Liver (tissue), 9 donors: ENCODE results near the gene PDCL2. TPM values are rescaled to one million over a fixed set of nuclear protein-coding genes. Genes with fewer than 3 reads are reported as not detected.
A peak's percentile ranks its signal among the peaks of the same experiment; 100 is the strongest.

Experiments
- DNase-seq: peaks from one replicate; pipeline ENCODE4 v3.0.0-alpha.2; 2017; ENCODE audit warnings: low spot score
- H3K27ac ChIP-seq, 2 donors: one replicate each; pipeline ENCODE4 v1.7.0; 2013; ENCODE audit warnings: inconsistent platforms in 2 of 2, low read length in 2 of 2, control low read depth in 1 of 2, low read depth in 1 of 2, mild to moderate bottlenecking in 1 of 2
- H3K27me3 ChIP-seq, 4 donors: one replicate each; pipeline versions ENCODE4 v1.6.1 to v1.7.0; 2013; ENCODE audit warnings: low read length in 3 of 4, inconsistent platforms in 1 of 4, mild to moderate bottlenecking in 1 of 4, moderate library complexity in 1 of 4; ENCODE audit not compliant: control insufficient read depth in 4 of 4, insufficient read depth in 4 of 4
- H3K36me3 ChIP-seq, 4 donors: one replicate each; pipeline versions ENCODE4 v1.6.1 to v1.7.0; 2013; ENCODE audit warnings: low read length in 3 of 4, mild to moderate bottlenecking in 3 of 4, low read depth in 1 of 4, moderate library complexity in 1 of 4; ENCODE audit not compliant: control insufficient read depth in 4 of 4, insufficient read depth in 3 of 4
- H3K4me1 ChIP-seq, 4 donors: one replicate each; pipeline versions ENCODE4 v1.6.1 to v1.7.0; 2013; ENCODE audit warnings: low read length in 3 of 4, mild to moderate bottlenecking in 3 of 4, moderate library complexity in 1 of 4; ENCODE audit not compliant: control insufficient read depth in 4 of 4, insufficient read depth in 4 of 4
- H3K4me3 ChIP-seq, 3 donors: one replicate each; pipeline versions ENCODE4 v1.6.1 to v1.7.0; 2013; ENCODE audit warnings: low read length in 3 of 3, control low read depth in 1 of 3, low read depth in 1 of 3, mild to moderate bottlenecking in 1 of 3
- H3K9ac ChIP-seq, 2 donors: one replicate each; pipeline ENCODE4 v1.7.0; 2013; ENCODE audit warnings: low read length in 2 of 2, mild to moderate bottlenecking in 2 of 2, moderate library complexity in 2 of 2, control low read depth in 1 of 2, low read depth in 1 of 2
- H3K9me3 ChIP-seq, 4 donors: one replicate each; pipeline versions ENCODE4 v1.6.1 to v1.7.0; 2013; ENCODE audit warnings: low read length in 3 of 4; ENCODE audit not compliant: control insufficient read depth in 4 of 4
- ATF3 ChIP-seq: IDR thresholded peaks from 2 replicates; pipeline ENCODE4 v1.6.1; 2016; ENCODE audit warnings: antibody characterized with exemption
- EGR1 ChIP-seq, 2 donors: IDR thresholded peaks; 2 replicates each; pipeline ENCODE4 v1.6.1; 2016 to 2018; ENCODE audit warnings: antibody characterized with exemption in 2 of 2, low read depth in 2 of 2
- FOXA1 ChIP-seq: IDR thresholded peaks from 2 replicates; pipeline ENCODE4 v1.6.1; 2016; ENCODE audit warnings: antibody characterized with exemption
- FOXA2 ChIP-seq: IDR thresholded peaks from 2 replicates; pipeline ENCODE4 v1.6.1; 2016; ENCODE audit warnings: antibody characterized with exemption
- GABPA ChIP-seq, 2 donors: IDR thresholded peaks in 1 of 2; conservative IDR thresholded peaks in 1 of 2; 2 replicates each; pipeline ENCODE4 v1.6.1; 2016; ENCODE audit warnings: antibody characterized with exemption in 2 of 2, mild to moderate bottlenecking in 1 of 2, moderate library complexity in 1 of 2
- HNF4A ChIP-seq, 2 donors: conservative IDR thresholded peaks; 2 replicates each; pipeline ENCODE4 v1.6.1; 2016; ENCODE audit warnings: antibody characterized with exemption in 2 of 2, mild to moderate bottlenecking in 2 of 2
- HNF4G ChIP-seq: IDR thresholded peaks from 2 replicates; pipeline ENCODE4 v1.6.1; 2016; ENCODE audit warnings: antibody characterized with exemption
- JUND ChIP-seq, 2 donors: IDR thresholded peaks; 2 replicates each; pipeline ENCODE4 v1.6.1; 2016; ENCODE audit warnings: antibody characterized with exemption in 2 of 2
- NR2F2 ChIP-seq: IDR thresholded peaks from 2 replicates; pipeline ENCODE4 v1.6.1; 2016; ENCODE audit warnings: antibody characterized with exemption
- RAD21 ChIP-seq, 2 donors: IDR thresholded peaks; 2 replicates each; pipeline ENCODE4 v1.6.1; 2016; ENCODE audit warnings: antibody characterized with exemption in 2 of 2, mild to moderate bottlenecking in 2 of 2
- RXRA ChIP-seq, 2 donors: IDR thresholded peaks; 2 replicates each; pipeline ENCODE4 v1.6.1; 2017 to 2018; ENCODE audit warnings: antibody characterized with exemption in 2 of 2, mild to moderate bottlenecking in 1 of 2
- SP1 ChIP-seq: IDR thresholded peaks from 2 replicates; pipeline ENCODE4 v1.6.1; 2018; ENCODE audit warnings: antibody characterized with exemption, mild to moderate bottlenecking
- TAF1 ChIP-seq: conservative IDR thresholded peaks from 2 replicates; pipeline ENCODE4 v1.6.1; 2016; ENCODE audit warnings: antibody characterized with exemption, mild to moderate bottlenecking
- YY1 ChIP-seq: IDR thresholded peaks from 2 replicates; pipeline ENCODE4 v1.6.1; 2016; ENCODE audit warnings: antibody characterized with exemption, mild to moderate bottlenecking
- ZBTB33 ChIP-seq: IDR thresholded peaks from 2 replicates; pipeline ENCODE4 v1.6.1; 2016; ENCODE audit warnings: antibody characterized with exemption
- WGBS: extraction: QIAGEN DNeasy Blood & Tissue Kit; methylation state at CpG from one replicate; pipeline ENCODE4 v1.1.7; 2013; 5-methylcytosine and 5-hydroxymethylcytosine counted together
- polyA plus RNA-seq, 2 donors: library from polyadenylated mRNA; stranded (reverse) in 1 of 2; unstranded in 1 of 2; fragments of 200-250 nt in 1 of 2; fragments of >200 nt in 1 of 2; fragmentation: Nextera tagmentation in 1 of 2; extraction: Ambion mirVana in 1 of 2; gene quantifications; one replicate each; pipeline versions ENCODE4 v1.2.1 to v1.2.3, GENCODE V29; 2013 to 2015
- total RNA-seq, 2 donors: library from RNA; depleted of rRNA; stranded (reverse); fragments of >200 nt; gene quantifications; one replicate each; pipeline ENCODE4 v1.2.3, GENCODE V29; 2014
- TF ChIP-seq, protein P1 (sequence below): IDR thresholded peaks from 2 replicates; pipeline ENCODE4 v1.6.1; 2016; ENCODE audit warnings: antibody characterized with exemption
- TF ChIP-seq, protein P2 (sequence below): IDR thresholded peaks from 2 replicates; pipeline ENCODE4 v1.6.1; 2016; ENCODE audit warnings: antibody characterized with exemption, mild to moderate bottlenecking
- TF ChIP-seq, protein P3 (sequence below): fragments of 150-350 bp; IDR thresholded peaks from 2 replicates; pipeline ENCODE4 v1.5.1; 2017; ENCODE audit warnings: improper control_type of control experiment, low read depth, low read length; ENCODE audit not compliant: missing input control
- donor health status: healthy.
- donor health status: healthy.
- donor health status: healthy.
- donor health status: healthy.
- donor health status: healthy.

Gene PDCL2
- total and polyA plus RNA-seq, 4 donors = not detected

GRCh38 chr4:55547466-55547770, 44.6 kb downstream of the PDCL2 start:
- H3K36me3 ChIP-seq = no peaks in the 10 kb centered on the region
- H3K4me1 ChIP-seq = peaks cover 0 to 20% (median 12%) of the 10 kb centered on the region in 4 donors
- no peaks in the 10 kb centered on the region for H3K27me3 ChIP-seq
- TF ChIP-seq ATF3 (no peak), YY1 (no peak), FOXA2 (no peak), HNF4G (no peak), HNF4A (conservative IDR thresholded peaks at IDR 0.05) (no peak), RXRA (IDR thresholded peaks at IDR 0.05) (no peak), RAD21 (IDR thresholded peaks at IDR 0.05) (no peak), GABPA (IDR thresholded peaks at IDR 0.05 in 1 of 2, conservative IDR thresholded peaks at IDR 0.05 in 1 of 2) (no peak), EGR1 (IDR thresholded peaks at IDR 0.05; ENCODE audit: low read depth in 2 of 2) (no peak), TAF1 (no peak), ZBTB33 (no peak), FOXA1 (no peak), JUND (IDR thresholded peaks at IDR 0.05) (no peak), NR2F2 (no peak), SP1 (no peak)
- TF ChIP-seq, protein P1, sequence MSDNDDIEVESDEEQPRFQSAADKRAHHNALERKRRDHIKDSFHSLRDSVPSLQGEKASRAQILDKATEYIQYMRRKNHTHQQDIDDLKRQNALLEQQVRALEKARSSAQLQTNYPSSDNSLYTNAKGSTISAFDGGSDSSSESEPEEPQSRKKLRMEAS = no peak
- TF ChIP-seq, protein P2, sequence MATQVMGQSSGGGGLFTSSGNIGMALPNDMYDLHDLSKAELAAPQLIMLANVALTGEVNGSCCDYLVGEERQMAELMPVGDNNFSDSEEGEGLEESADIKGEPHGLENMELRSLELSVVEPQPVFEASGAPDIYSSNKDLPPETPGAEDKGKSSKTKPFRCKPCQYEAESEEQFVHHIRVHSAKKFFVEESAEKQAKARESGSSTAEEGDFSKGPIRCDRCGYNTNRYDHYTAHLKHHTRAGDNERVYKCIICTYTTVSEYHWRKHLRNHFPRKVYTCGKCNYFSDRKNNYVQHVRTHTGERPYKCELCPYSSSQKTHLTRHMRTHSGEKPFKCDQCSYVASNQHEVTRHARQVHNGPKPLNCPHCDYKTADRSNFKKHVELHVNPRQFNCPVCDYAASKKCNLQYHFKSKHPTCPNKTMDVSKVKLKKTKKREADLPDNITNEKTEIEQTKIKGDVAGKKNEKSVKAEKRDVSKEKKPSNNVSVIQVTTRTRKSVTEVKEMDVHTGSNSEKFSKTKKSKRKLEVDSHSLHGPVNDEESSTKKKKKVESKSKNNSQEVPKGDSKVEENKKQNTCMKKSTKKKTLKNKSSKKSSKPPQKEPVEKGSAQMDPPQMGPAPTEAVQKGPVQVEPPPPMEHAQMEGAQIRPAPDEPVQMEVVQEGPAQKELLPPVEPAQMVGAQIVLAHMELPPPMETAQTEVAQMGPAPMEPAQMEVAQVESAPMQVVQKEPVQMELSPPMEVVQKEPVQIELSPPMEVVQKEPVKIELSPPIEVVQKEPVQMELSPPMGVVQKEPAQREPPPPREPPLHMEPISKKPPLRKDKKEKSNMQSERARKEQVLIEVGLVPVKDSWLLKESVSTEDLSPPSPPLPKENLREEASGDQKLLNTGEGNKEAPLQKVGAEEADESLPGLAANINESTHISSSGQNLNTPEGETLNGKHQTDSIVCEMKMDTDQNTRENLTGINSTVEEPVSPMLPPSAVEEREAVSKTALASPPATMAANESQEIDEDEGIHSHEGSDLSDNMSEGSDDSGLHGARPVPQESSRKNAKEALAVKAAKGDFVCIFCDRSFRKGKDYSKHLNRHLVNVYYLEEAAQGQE = no peak
- TF ChIP-seq, protein P3, sequence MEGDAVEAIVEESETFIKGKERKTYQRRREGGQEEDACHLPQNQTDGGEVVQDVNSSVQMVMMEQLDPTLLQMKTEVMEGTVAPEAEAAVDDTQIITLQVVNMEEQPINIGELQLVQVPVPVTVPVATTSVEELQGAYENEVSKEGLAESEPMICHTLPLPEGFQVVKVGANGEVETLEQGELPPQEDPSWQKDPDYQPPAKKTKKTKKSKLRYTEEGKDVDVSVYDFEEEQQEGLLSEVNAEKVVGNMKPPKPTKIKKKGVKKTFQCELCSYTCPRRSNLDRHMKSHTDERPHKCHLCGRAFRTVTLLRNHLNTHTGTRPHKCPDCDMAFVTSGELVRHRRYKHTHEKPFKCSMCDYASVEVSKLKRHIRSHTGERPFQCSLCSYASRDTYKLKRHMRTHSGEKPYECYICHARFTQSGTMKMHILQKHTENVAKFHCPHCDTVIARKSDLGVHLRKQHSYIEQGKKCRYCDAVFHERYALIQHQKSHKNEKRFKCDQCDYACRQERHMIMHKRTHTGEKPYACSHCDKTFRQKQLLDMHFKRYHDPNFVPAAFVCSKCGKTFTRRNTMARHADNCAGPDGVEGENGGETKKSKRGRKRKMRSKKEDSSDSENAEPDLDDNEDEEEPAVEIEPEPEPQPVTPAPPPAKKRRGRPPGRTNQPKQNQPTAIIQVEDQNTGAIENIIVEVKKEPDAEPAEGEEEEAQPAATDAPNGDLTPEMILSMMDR = no peak
- peak overlapping the region; percentile 83 to 100 (median 90) for H3K4me3 ChIP-seq
- H3K9ac ChIP-seq = peak overlapping the region; percentile 65 to 71
- H3K27ac ChIP-seq = peak overlapping the region; percentile 93 to 97
- no peak for DNase-seq
- 4% methylated on average over 10 of the region's 10 CpGs for WGBS
- H3K9me3 ChIP-seq = no peaks in the 10 kb centered on the region
